IMR-90 (cell line): ENCODE measurements around the gene NMRK2. TPM values are rescaled to one million over a fixed set of nuclear protein-coding genes. Genes with fewer than 3 reads are reported as not detected.

Experiments
- ATAC-seq: fragments of 200-7000 bp; cut with Tn5 transposase; 2 replicates; pipeline ENCODE4 v1.9.1; 2020; ENCODE audit warnings: low read depth, mild to moderate bottlenecking, moderate library complexity
- BruUV-seq: library from RNA; stranded (reverse); fragments of 400-500 nt; replicated peaks from 2 replicates; lab custom pipeline; 2021; lab: Mats Ljungman, UMichigan
- CTCF ChIA-PET: fragments of 300-600 bp; formaldehyde crosslinking; extraction: SDS; loops from one replicate; lab custom pipeline; 2021; ENCODE audit warnings: antibody characterized with exemption; lab: Yijun Ruan, JAX
- POLR2A ChIA-PET: fragments of 300-600 bp; sonication (Branson Sonifier 250); formaldehyde crosslinking; loops from one replicate; lab custom pipeline; 2022; ENCODE audit warnings: antibody characterized with exemption; ENCODE audit not compliant: unreplicated experiment; lab: Charles Lee
- DNase-seq: peaks from one replicate; pipeline ENCODE4 v3.0.0; 2013
- H2AFZ ChIP-seq: replicated peaks from 2 replicates; pipeline ENCODE3; 2013; ENCODE audit warnings: low read length, mild to moderate bottlenecking; ENCODE audit not compliant: poor library complexity
- H2AK5ac ChIP-seq: 2 replicates; pipeline ENCODE4 v1.6.1; 2013; ENCODE audit warnings: low read depth, low read length, inconsistent platforms
- H2AK9ac ChIP-seq: replicated peaks from 2 replicates; pipeline ENCODE3; 2013; ENCODE audit warnings: mild to moderate bottlenecking, low read depth, low read length, moderate library complexity; ENCODE audit not compliant: poor library complexity
- H2BK120ac ChIP-seq: 2 replicates; pipeline ENCODE4 v1.6.1; 2013; ENCODE audit warnings: low read depth, low read length, inconsistent platforms
- H2BK15ac ChIP-seq: 3 replicates; pipeline ENCODE4 v1.6.1; 2013; ENCODE audit warnings: low read depth, low read length, inconsistent platforms
- H2BK20ac ChIP-seq: 2 replicates; pipeline ENCODE4 v1.6.1; 2013; ENCODE audit warnings: low read depth, mild to moderate bottlenecking, inconsistent platforms, low read length, moderate library complexity
- H2BK5ac ChIP-seq: 2 replicates; pipeline ENCODE4 v1.6.1; 2013; ENCODE audit warnings: mild to moderate bottlenecking, low read depth, low read length, inconsistent platforms; ENCODE audit not compliant: poor library complexity, severe bottlenecking
- H3K14ac ChIP-seq: replicated peaks from 2 replicates; pipeline ENCODE4 v1.6.1; 2013; ENCODE audit warnings: low read depth, low read length, inconsistent platforms
- H3K18ac ChIP-seq: 2 replicates; pipeline ENCODE4 v1.6.1; 2013; ENCODE audit warnings: low read depth, low read length, control low read depth
- H3K23ac ChIP-seq: 2 replicates; pipeline ENCODE4 v1.6.1; 2013; ENCODE audit warnings: low read depth, low read length, inconsistent platforms
- H3K27ac ChIP-seq: 2 replicates; pipeline ENCODE4 v1.5.1; 2013; ENCODE audit warnings: mild to moderate bottlenecking, control low read depth, low read length; ENCODE audit not compliant: insufficient read depth
- H3K27me3 ChIP-seq: 2 replicates; pipeline ENCODE4 v1.6.1; 2013; ENCODE audit warnings: low read length; ENCODE audit not compliant: control insufficient read depth, insufficient read depth
- H3K36me3 ChIP-seq: 2 replicates; pipeline ENCODE4 v1.6.1; 2013; ENCODE audit warnings: low read length, mixed read lengths; ENCODE audit not compliant: control insufficient read depth, insufficient read depth
- H3K4ac ChIP-seq: 2 replicates; pipeline ENCODE4 v1.6.1; 2013; ENCODE audit warnings: low read depth, low read length, inconsistent platforms
- H3K4me1 ChIP-seq: 2 replicates; pipeline ENCODE4 v1.6.1; 2013; ENCODE audit warnings: low read length, mixed read lengths; ENCODE audit not compliant: control insufficient read depth, insufficient read depth
- H3K4me2 ChIP-seq: 2 replicates; pipeline ENCODE4 v1.6.1; 2013; ENCODE audit warnings: low read depth, mild to moderate bottlenecking, control low read depth, low read length, moderate library complexity
- H3K4me3 ChIP-seq: 2 replicates; pipeline ENCODE4 v1.5.1; 2013; ENCODE audit warnings: low read depth, mild to moderate bottlenecking, control low read depth, low read length, moderate library complexity; ENCODE audit not compliant: insufficient read depth
- H3K56ac ChIP-seq: 2 replicates; pipeline ENCODE4 v1.6.1; 2013; ENCODE audit warnings: low read length, inconsistent platforms; ENCODE audit not compliant: insufficient read depth; ENCODE audit errors: extremely low read depth
- H3K79me1 ChIP-seq, 2 experiments: 2 replicates each; pipeline ENCODE4 v1.6.1; 2013; ENCODE audit warnings: low read length in 2 of 2, inconsistent platforms in 1 of 2, low read depth in 1 of 2
- H3K9ac ChIP-seq: 2 replicates; pipeline ENCODE4 v1.6.1; 2013; ENCODE audit warnings: low read depth, low read length, control low read depth
- H3K9me1 ChIP-seq: 2 replicates; pipeline ENCODE4 v1.6.1; 2013; ENCODE audit warnings: low read length, inconsistent platforms; ENCODE audit not compliant: insufficient read depth
- H3K9me3 ChIP-seq: 2 replicates; pipeline ENCODE4 v1.6.1; 2013; ENCODE audit warnings: low read length; ENCODE audit not compliant: control insufficient read depth, insufficient read depth
- H4K20me1 ChIP-seq: 2 replicates; pipeline ENCODE4 v1.6.1; 2013; ENCODE audit warnings: low read length, inconsistent platforms; ENCODE audit not compliant: insufficient read depth
- H4K5ac ChIP-seq: 2 replicates; pipeline ENCODE4 v1.6.1; 2013; ENCODE audit warnings: mild to moderate bottlenecking, low read depth, low read length, control low read depth
- H4K8ac ChIP-seq, 2 experiments: 2 replicates each; pipeline ENCODE4 v1.6.1; 2013; ENCODE audit warnings: low read depth in 2 of 2, low read length in 2 of 2, control low read depth in 1 of 2, inconsistent platforms in 1 of 2
- H4K91ac ChIP-seq: 2 replicates; pipeline ENCODE4 v1.6.1; 2013; ENCODE audit warnings: low read depth, low read length, inconsistent platforms; ENCODE audit not compliant: insufficient read depth
- BHLHE40 ChIP-seq: fragments of 150-350 bp; IDR thresholded peaks from 2 replicates; pipeline ENCODE4 v1.6.1; 2016; ENCODE audit warnings: mild to moderate bottlenecking, low read depth, low read length
- CEBPB ChIP-seq: IDR thresholded peaks from 2 replicates; pipeline ENCODE4 v1.6.1; 2012; ENCODE audit warnings: low read depth, low read length, improper control_type of control experiment
- CHD1 ChIP-seq: IDR thresholded peaks from 2 replicates; pipeline ENCODE4 v1.6.1; 2012; ENCODE audit warnings: low read depth, low read length, improper control_type of control experiment
- FOS ChIP-seq: fragments of 150-350 bp; IDR thresholded peaks from 2 replicates; pipeline ENCODE4 v1.6.1; 2016; ENCODE audit warnings: low read depth, low read length
- MAFK ChIP-seq: IDR thresholded peaks from 2 replicates; pipeline ENCODE4 v1.6.1; 2012; ENCODE audit warnings: low read depth, low read length, improper control_type of control experiment
- MAZ ChIP-seq: IDR thresholded peaks from 2 replicates; pipeline ENCODE4 v1.6.1; 2012; ENCODE audit warnings: low read depth, mild to moderate bottlenecking, low read length, improper control_type of control experiment, moderate library complexity, borderline replicate concordance
- MXI1 ChIP-seq: IDR thresholded peaks from 2 replicates; pipeline ENCODE4 v1.6.1; 2012; ENCODE audit warnings: low read depth, mild to moderate bottlenecking, low read length, moderate library complexity, borderline replicate concordance
- NFE2L2 ChIP-seq: fragments of 150-350 bp; IDR thresholded peaks from 2 replicates; pipeline ENCODE4 v1.6.1; 2016; ENCODE audit warnings: low read depth, mild to moderate bottlenecking, low read length
- RAD21 ChIP-seq: IDR thresholded peaks from 2 replicates; pipeline ENCODE4 v1.6.1; 2012; ENCODE audit warnings: low read length, improper control_type of control experiment
- RFX5 ChIP-seq: IDR thresholded peaks from 2 replicates; pipeline ENCODE4 v1.8.0; 2012; ENCODE audit warnings: low read depth, mild to moderate bottlenecking, low read length, moderate library complexity
- SMC3 ChIP-seq: fragments of 150-350 bp; IDR thresholded peaks from 2 replicates; pipeline ENCODE4 v1.6.1; 2016; ENCODE audit warnings: low read depth, mild to moderate bottlenecking, antibody characterized with exemption, low read length, moderate library complexity
- WGBS, 2 experiments: methylation state at CpG; one replicate each; pipeline versions ENCODE4 v1.1.5 to v1.1.7; 2013; ENCODE audit warnings: missing lambda C conversion rate in 2 of 2; ENCODE audit not compliant: insufficient read length in 1 of 2; ENCODE audit errors: extremely low coverage in 2 of 2; 5-methylcytosine and 5-hydroxymethylcytosine counted together
- dilution Hi-C: fragments of 300-500 bp; cut with HindIII; formaldehyde crosslinking; loops from one replicate; pipeline ENCODE4 v1.14.3; 2018; ENCODE audit warnings: low sequenced_read_pairs; ENCODE audit not compliant: unreplicated experiment
- in situ Hi-C: fragments of 300-500 bp; cut with MboI; formaldehyde crosslinking; loops from 3 replicates; pipeline ENCODE4 v1.14.3; 2019; ENCODE audit warnings: low sequenced_read_pairs, inconsistent platforms, mixed read lengths
- intact Hi-C: fragments of 100-400 bp; cut with micrococcal nuclease; formaldehyde crosslinking; loops from 2 replicates; pipeline ENCODE4 v1.10.0; 2022
- polyA plus RNA-seq, 3 experiments: library from polyadenylated mRNA; depleted of rRNA; stranded (reverse); fragments of >200 nt; gene quantifications; 2 replicates each; pipeline ENCODE4 v1.2.3, GENCODE V29; 2012; ENCODE audit warnings: low replicate concordance in 1 of 3
- total RNA-seq: library from RNA; depleted of rRNA; stranded (reverse); fragments of >200 nt; gene quantifications from 2 replicates; pipeline ENCODE4 v1.2.3, GENCODE V29; 2012
- TF ChIP-seq, protein P1 (sequence below): conservative IDR thresholded peaks from 2 replicates; pipeline ENCODE4 v1.5.1; 2012; ENCODE audit warnings: mild to moderate bottlenecking, low read depth, low read length, improper control_type of control experiment

Gene NMRK2
- total and polyA plus RNA-seq, 2 of the 4 experiments (the other 2 are of a cell fraction), result not detected

DNA sequence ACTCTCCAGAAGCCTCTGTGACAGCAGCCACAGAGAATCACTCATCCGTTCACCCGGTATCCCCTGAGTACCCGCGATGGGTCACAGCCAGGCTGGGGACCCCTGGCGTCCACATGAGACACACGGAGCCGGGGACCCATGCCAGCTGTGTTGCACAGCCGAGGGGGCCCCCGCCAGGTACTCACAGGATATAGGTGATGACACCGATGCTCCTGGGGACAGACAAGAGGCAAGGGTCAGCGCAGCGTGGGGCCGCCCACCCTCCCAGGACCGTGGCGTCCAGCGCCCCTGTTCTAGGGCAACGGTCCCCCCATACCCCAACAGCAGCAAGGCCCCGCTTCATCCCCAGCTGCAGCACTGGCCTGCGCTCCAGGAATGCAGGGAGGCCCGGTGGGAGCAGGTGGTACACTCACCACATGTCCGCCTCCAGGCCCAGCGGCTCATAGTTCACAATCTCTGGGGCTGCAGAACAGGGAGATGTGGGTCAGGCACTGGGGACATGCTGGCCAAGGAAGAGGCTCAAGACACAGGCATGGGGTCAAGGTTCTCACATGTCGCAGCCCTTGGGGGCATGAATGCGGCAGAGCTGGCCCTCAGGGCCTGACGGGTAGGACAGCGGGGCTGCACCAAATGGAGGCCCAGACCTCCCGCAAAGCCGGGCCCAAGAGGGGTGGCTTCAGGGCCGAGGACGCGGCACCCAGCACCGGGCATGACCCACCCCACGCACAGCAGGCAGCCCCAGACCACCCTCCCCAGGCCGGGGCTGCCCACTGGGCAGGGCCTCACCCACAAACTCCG lies 30.8 kb downstream of the NMRK2 start (continued):
- TF ChIP-seq MAZ, result no peak

DNA sequence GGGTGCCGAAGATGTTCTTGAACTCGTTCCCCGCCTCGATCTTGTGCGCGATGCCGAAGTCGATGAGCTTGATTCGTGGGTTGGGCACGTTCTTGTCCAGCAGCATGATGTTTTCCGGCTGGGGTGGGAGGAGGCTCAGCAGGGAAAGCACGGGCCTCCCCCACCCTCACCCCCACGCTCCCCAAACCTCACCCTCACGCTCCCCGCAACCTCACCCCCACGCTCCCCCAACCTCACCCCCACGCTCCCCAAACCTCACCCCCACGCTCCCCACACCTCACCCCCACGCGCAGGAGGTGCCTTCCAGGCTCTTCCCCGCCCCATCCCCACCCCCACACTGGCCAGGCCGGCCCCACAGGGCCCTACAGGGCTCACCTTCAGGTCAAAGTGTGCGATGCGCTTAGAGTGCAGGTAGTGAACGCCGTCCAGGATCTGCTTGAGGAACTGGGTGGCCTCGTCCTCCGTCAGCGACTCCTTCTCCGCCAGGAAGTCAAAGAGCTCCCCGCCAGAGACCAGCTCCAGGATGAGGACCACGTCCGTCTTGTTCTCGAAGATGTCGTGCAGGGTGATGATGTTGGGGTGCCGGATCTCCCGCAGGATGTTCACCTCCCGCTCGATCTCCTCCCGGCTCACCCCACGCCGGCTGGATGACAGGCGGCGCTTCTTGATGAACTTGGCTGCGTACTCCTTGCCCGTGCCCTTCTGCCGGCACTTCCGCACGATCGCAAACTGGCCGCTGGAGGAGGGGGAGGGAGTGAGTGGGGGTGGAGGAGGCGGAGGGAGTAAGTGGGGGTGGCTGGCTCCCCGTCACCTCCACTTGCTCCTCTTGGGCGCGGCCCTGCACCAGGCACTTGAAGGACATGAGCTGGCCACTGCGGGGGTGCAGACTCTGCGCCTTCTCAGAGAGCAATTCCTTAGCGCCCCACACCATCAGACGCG lies 31.7 kb downstream of the NMRK2 start:
- no peaks in the 10 kb centered on the region for H3K9me3 ChIP-seq
- intact Hi-C loops (loop anchor here (5.0 kb wide), 1 partner anchor 297 kb away; no protein-coding TSS in a partner anchor), dilution Hi-C loops (no loop called here), in situ Hi-C loops (no loop called here)
- H4K20me1 ChIP-seq, result peaks cover 93% of the 10 kb centered on the region
- no peak overlapping the region for H3K18ac ChIP-seq
- H3K4ac ChIP-seq, result no peak overlapping the region
- no peak overlapping the region for H2BK20ac ChIP-seq
- H3K27ac ChIP-seq, result no peak overlapping the region
- peaks cover 9 to 73% of the 10 kb centered on the region in 2 experiments for H3K79me1 ChIP-seq
- H2AFZ ChIP-seq, result no peak overlapping the region
- no peak overlapping the region for H4K8ac ChIP-seq
- H4K5ac ChIP-seq, result no peak overlapping the region
- H3K23ac ChIP-seq, result no peak overlapping the region
- no peak overlapping the region for H2AK5ac ChIP-seq
- BruUV-seq, result no TSS peak
- H3K4me1 ChIP-seq, result peaks cover 9% of the 10 kb centered on the region
- 0 out of 2 replicates have a peak, but pooled peaks cover 16% of the 10 kb centered on the region for H3K9me1 ChIP-seq
- WGBS, 2 experiments, result 90% methylated on average over 9 of the region's 60 CpGs; no CpG with 5 or more reads in 1 of the 2 experiments
- ATAC-seq (no peak), DNase-seq (no peak)
- H2BK120ac ChIP-seq, result no peak overlapping the region
- ChIA-PET POLR2A (interaction anchor here (0.6 kb wide), 1 partner anchor 11 kb away, joined by 12 read pairs; no protein-coding TSS in a partner anchor), CTCF (no interaction called here)
- H3K56ac ChIP-seq, result no peak overlapping the region
- no peak overlapping the region for H3K9ac ChIP-seq
- no peak overlapping the region for H2BK5ac ChIP-seq
- no peak overlapping the region for H2AK9ac ChIP-seq
- no peak overlapping the region for H4K91ac ChIP-seq
- H3K4me2 ChIP-seq, result no peak overlapping the region
- H3K36me3 ChIP-seq, result peaks cover 76% of the 10 kb centered on the region
- no peak overlapping the region for H3K14ac ChIP-seq
- H3K27me3 ChIP-seq, result no peaks in the 10 kb centered on the region
- H3K4me3 ChIP-seq, result no peak overlapping the region
- H2BK15ac ChIP-seq, result no peak overlapping the region
- TF ChIP-seq RFX5, result no peak
- TF ChIP-seq BHLHE40, result no peak
- no peak for TF ChIP-seq MXI1
- no peak for TF ChIP-seq CEBPB
- no peak for TF ChIP-seq MAFK
- TF ChIP-seq NFE2L2, result no peak
- TF ChIP-seq CHD1, result no peak
- no peak for TF ChIP-seq FOS
- TF ChIP-seq RAD21, result no peak
- no peak for TF ChIP-seq SMC3
- TF ChIP-seq, protein P1, sequence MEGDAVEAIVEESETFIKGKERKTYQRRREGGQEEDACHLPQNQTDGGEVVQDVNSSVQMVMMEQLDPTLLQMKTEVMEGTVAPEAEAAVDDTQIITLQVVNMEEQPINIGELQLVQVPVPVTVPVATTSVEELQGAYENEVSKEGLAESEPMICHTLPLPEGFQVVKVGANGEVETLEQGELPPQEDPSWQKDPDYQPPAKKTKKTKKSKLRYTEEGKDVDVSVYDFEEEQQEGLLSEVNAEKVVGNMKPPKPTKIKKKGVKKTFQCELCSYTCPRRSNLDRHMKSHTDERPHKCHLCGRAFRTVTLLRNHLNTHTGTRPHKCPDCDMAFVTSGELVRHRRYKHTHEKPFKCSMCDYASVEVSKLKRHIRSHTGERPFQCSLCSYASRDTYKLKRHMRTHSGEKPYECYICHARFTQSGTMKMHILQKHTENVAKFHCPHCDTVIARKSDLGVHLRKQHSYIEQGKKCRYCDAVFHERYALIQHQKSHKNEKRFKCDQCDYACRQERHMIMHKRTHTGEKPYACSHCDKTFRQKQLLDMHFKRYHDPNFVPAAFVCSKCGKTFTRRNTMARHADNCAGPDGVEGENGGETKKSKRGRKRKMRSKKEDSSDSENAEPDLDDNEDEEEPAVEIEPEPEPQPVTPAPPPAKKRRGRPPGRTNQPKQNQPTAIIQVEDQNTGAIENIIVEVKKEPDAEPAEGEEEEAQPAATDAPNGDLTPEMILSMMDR, result no peak
